IPS-20b (cell line): ENCODE measurements around the gene MRPS2.

ENCODE experiments used
- H3K27ac ChIP-seq: one replicate; pipeline ENCODE4 v1.5.1; 2013; ENCODE audit warnings: low read length
- H3K27me3 ChIP-seq: 2 replicates; pipeline ENCODE4 v1.6.1; 2013; ENCODE audit warnings: mild to moderate bottlenecking, low read length, inconsistent platforms; ENCODE audit not compliant: insufficient read depth
- H3K36me3 ChIP-seq: 2 replicates; pipeline ENCODE4 v1.6.1; 2013; ENCODE audit warnings: low read depth, mild to moderate bottlenecking, inconsistent platforms, low read length, moderate library complexity; ENCODE audit not compliant: insufficient read depth
- H3K4me1 ChIP-seq: 2 replicates; pipeline ENCODE4 v1.6.1; 2013; ENCODE audit warnings: mild to moderate bottlenecking, control low read depth, inconsistent platforms, low read length, moderate library complexity; ENCODE audit not compliant: insufficient read depth
- H3K4me3 ChIP-seq: 2 replicates; pipeline ENCODE4 v1.5.1; 2013; ENCODE audit warnings: mild to moderate bottlenecking, low read length, inconsistent platforms
- H3K9ac ChIP-seq: 2 replicates; pipeline ENCODE4 v1.6.1; 2013; ENCODE audit warnings: low read depth, mild to moderate bottlenecking, inconsistent platforms, low read length, moderate library complexity
- H3K9me3 ChIP-seq: 2 replicates; pipeline ENCODE4 v1.6.1; 2013; ENCODE audit warnings: mild to moderate bottlenecking, low read depth, low read length, inconsistent platforms; ENCODE audit not compliant: insufficient read depth

The MRPS2 gene

DNA sequence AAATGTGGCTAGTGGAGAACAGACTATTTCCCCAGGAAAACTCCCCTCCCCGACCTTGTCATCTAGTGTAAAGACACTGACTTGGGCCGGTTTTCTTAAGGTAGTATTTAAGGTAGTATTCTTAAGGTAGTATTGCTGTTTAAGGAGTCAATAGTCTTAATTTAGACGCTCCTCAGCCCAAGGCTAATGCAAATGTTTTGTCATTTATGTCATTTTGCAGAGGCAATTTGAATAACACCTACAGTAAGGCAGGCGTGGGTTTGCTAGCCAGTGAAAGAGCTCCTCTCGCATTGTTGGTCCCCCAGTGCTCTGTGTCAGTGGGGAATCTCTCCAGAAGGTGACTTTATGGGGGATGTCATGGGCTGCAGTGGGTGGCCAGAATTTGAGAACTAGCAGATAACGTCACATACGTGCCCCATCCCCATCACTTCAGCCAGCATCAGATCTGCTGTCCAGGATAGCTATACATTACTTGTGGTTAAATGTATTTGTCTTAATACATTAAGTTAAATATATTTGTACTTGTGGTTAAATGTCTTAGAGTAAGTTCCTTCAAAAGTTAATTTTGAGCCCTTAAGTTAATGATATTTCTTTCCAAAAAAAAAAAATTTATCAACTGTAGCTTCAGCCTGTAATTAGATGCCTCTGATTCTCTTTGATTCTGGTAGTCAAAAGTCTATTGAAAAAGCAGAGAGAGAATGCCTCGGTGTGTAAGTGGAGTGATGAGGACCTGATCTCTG is 18.3 kb upstream of the MRPS2 start:
- H3K9me3 ChIP-seq, result no peaks in the 10 kb centered on the region
- H3K27ac ChIP-seq, result no peak overlapping the region
- no peaks in the 10 kb centered on the region for H3K27me3 ChIP-seq
- peaks cover 4% of the 10 kb centered on the region; the same call in 1 of the 2 replicates for H3K4me1 ChIP-seq
- H3K9ac ChIP-seq, result no peak overlapping the region
- no peak overlapping the region for H3K4me3 ChIP-seq
- peaks cover 38% of the 10 kb centered on the region for H3K36me3 ChIP-seq

GRCh38 chr9:135484460-135485277 is 15.8 kb upstream of the MRPS2 start:
- Histone ChIP-seq H3K4me1 (peaks cover 4% of the 10 kb centered on the region; the same call in 1 of the 2 replicates), H3K4me3 (no peak overlapping the region)

GRCh38 chr9:135485385-135485784 is 15.1 kb upstream of the MRPS2 start:
- H3K36me3 ChIP-seq, result peaks cover 49% of the 10 kb centered on the region
- H3K4me3 ChIP-seq, result no peak overlapping the region
- peaks cover 4% of the 10 kb centered on the region; the same call in 1 of the 2 replicates for H3K4me1 ChIP-seq
- no peak overlapping the region for H3K27ac ChIP-seq
- H3K9me3 ChIP-seq, result no peaks in the 10 kb centered on the region
- no peaks in the 10 kb centered on the region for H3K27me3 ChIP-seq
- no peak overlapping the region for H3K9ac ChIP-seq

More at GRCh38 chr9:135484460-135485277, 15.8 kb upstream of the MRPS2 start:
- H3K9me3 ChIP-seq, result no peaks in the 10 kb centered on the region
- peaks cover 49% of the 10 kb centered on the region for H3K36me3 ChIP-seq
- H3K9ac ChIP-seq, result no peak overlapping the region
- no peak overlapping the region for H3K27ac ChIP-seq
- no peaks in the 10 kb centered on the region for H3K27me3 ChIP-seq

GRCh38 chr9:135485832-135486231 is 14.7 kb upstream of the MRPS2 start:
- H3K27me3 ChIP-seq, result no peaks in the 10 kb centered on the region
- H3K9ac ChIP-seq, result no peak overlapping the region
- peaks cover 4% of the 10 kb centered on the region; the same call in 1 of the 2 replicates for H3K4me1 ChIP-seq
- no peak overlapping the region for H3K27ac ChIP-seq
- H3K36me3 ChIP-seq, result peaks cover 49% of the 10 kb centered on the region
- H3K4me3 ChIP-seq, result no peak overlapping the region
- H3K9me3 ChIP-seq, result no peaks in the 10 kb centered on the region

DNA sequence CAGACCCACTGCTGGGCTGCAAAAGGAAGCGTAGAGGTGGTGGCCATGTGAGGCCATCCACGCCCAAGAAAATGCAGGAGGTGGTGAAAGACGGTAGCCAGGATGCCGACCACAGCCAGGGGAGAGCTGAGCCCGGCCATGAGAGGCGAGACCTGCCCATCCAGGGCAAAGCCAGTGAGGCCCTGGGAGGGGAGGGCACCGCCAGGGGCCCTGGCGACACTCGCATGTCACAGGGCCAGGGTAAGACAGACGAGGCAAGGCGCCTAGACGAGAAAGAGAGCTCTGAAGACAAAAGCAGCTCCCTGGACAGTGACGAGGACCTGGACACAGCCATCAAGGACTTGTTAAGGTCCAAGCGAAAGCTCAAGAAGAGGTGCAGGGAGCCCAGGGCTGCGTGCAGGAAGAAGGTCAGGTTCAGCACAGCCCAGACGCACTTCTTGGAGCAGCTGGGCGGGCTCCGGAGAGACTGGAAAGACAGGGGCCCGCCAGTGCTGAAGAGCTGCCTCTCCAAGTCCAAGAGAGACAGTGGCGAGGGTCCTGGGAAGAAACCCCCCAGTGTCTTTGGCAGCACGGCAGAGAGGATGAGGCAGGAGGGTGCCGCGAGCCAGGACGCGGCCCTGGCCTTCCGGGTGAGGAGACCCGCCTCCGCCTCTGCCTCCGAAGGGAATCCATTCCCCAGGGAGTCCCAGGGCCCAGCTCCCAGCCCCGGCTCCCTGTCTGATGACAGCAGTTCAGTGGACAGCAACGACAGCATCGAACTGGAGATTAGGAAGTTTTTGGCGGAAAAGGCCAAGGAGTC is 14.0 kb upstream of the MRPS2 start:
- H3K27me3 ChIP-seq, result no peaks in the 10 kb centered on the region
- H3K4me3 ChIP-seq, result no peak overlapping the region
- H3K27ac ChIP-seq, result no peak overlapping the region
- no peaks in the 10 kb centered on the region for H3K9me3 ChIP-seq
- H3K36me3 ChIP-seq, result peaks cover 49% of the 10 kb centered on the region
- H3K9ac ChIP-seq, result no peak overlapping the region
- H3K4me1 ChIP-seq, result 0 out of 2 replicates have a peak, but pooled peaks cover 2% of the 10 kb centered on the region

DNA sequence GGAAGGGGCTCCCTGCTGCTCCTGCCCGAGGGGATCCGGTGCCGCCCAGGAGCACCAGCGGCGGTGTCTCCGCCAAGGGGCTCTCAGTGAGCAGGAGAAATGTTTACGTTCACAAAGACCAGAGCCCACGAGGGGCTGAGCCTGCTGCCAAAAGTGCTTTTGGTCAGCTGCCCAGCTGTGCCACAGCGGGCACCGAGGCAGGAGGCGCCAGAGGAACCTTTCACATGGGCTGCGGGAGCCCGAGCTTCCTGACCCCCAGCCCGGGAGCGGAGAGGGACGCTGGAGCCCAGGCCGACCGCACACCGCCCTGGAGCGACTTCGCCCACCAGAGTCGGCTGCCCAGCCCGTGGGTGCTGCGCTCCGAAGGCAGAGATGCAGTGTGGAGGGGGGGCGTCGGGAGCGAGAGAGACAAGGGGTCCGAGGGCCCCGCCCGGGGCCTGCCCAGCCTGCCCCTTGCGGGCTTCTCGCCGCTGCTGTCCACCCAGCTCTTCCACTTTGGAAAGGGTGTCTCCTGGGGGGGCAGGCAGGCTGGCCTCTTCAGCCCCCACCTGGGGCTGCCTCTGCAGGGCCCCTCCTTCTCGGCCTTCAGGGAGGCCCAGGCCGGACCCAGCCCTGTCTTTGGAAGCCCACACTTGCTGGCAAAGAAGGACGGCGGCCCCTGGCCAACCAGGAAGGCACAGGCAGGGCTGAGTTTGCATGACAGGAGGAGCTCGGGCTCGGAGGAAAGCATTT is 13.0 kb upstream of the MRPS2 start:
- H3K9ac ChIP-seq, result no peak overlapping the region
- H3K27ac ChIP-seq, result no peak overlapping the region
- no peaks in the 10 kb centered on the region for H3K27me3 ChIP-seq
- no peak overlapping the region for H3K4me3 ChIP-seq
- peaks cover 49% of the 10 kb centered on the region for H3K36me3 ChIP-seq
- H3K4me1 ChIP-seq, result 0 out of 2 replicates have a peak, but pooled peaks cover 2% of the 10 kb centered on the region
- H3K9me3 ChIP-seq, result no peaks in the 10 kb centered on the region

DNA sequence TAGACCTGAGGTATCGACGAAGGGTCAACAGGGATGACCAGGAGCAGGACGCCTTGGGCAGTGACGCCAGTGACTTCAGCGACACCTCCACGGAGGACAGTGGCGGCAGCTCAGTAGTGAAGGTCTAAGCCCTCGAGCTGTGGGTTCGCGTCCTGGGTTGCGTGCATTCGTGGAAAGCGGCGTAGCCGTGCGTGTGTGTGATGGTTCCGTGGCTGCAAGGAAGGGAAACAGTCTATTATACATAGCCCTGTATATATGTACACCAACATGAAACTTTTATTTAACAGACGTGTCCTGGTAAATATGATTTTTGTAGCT is 12.5 kb upstream of the MRPS2 start:
- no peaks in the 10 kb centered on the region for H3K27me3 ChIP-seq
- H3K36me3 ChIP-seq, result peaks cover 49% of the 10 kb centered on the region
- H3K4me1 ChIP-seq, result 0 out of 2 replicates have a peak, but pooled peaks cover 2% of the 10 kb centered on the region
- no peak overlapping the region for H3K4me3 ChIP-seq
- no peak overlapping the region for H3K27ac ChIP-seq
- no peaks in the 10 kb centered on the region for H3K9me3 ChIP-seq
- no peak overlapping the region for H3K9ac ChIP-seq

DNA sequence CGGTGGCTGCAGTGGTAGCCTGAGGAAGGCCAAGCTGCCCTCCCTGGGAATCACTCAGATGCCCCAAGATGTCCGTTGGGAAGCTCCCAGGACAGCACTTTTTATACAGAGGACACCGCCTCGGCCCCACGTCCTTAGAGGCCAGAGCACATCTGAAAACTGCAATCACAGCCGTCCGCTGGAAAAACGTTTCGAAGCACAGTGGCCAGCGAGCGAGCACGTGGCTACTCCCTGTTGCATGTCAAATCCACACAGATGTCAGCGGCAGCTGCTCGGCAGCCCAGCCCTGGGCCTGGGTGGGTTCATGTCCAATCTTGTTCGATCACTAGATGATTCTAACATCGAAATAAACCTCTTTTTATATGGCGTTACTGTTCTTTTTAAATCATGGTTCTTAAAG is 12.0 kb upstream of the MRPS2 start:
- Histone ChIP-seq H3K4me1 (0 out of 2 replicates have a peak, but pooled peaks cover 2% of the 10 kb centered on the region), H3K4me3 (no peak overlapping the region), H3K36me3 (peaks cover 45% of the 10 kb centered on the region), H3K9ac (no peak overlapping the region), H3K9me3 (no peaks in the 10 kb centered on the region), H3K27ac (no peak overlapping the region), H3K27me3 (no peaks in the 10 kb centered on the region)

GRCh38 chr9:135489188-135489906 is 11.1 kb upstream of the MRPS2 start:
- Histone ChIP-seq H3K4me1 (0 out of 2 replicates have a peak, but pooled peaks cover 2% of the 10 kb centered on the region), H3K36me3 (peaks cover 37% of the 10 kb centered on the region), H3K4me3 (no peak overlapping the region), H3K27ac (no peak overlapping the region), H3K27me3 (no peaks in the 10 kb centered on the region), H3K9me3 (no peaks in the 10 kb centered on the region), H3K9ac (no peak overlapping the region)

DNA sequence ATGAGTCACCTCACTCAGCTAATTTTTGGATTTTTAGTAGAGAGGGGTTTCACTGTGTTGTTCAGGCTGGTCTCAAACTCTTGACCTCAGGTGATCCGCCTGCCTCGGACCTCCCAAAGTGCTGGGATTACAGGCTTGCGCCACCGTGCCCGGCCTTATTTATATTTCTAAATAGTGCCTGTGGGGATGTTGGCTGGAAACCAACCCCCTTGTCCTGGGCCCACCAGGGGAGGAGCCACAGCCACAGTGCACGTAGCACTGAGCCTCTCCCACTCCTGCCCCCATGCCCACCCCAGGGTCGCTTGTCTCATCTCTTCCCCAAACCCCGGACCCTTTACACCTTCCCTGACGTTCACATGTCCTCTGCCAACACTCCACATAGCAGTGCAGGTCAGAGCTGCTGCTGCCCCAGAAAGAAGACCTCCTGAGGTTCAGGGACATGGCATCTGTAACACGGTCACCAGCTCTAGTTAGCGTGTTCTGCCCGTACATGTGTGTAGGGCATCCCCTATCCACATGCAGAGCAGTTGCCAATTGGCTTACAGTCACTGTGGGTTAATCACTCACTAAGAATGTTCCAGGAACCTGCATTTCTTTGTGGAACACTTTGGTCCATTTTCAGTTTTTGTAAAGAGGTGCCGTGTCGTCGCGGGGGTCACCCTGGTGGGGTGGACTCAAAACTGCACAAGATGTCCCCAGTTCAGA is 10.2 kb upstream of the MRPS2 start:
- Histone ChIP-seq H3K4me3 (no peak overlapping the region), H3K27me3 (no peaks in the 10 kb centered on the region), H3K27ac (no peak overlapping the region), H3K4me1 (0 out of 2 replicates have a peak, but pooled peaks cover 2% of the 10 kb centered on the region), H3K36me3 (peaks cover 28% of the 10 kb centered on the region), H3K9ac (no peak overlapping the region), H3K9me3 (no peaks in the 10 kb centered on the region)
